IMR-90 (cell line): ENCODE data around the gene CAPN8.

Experiments
- BHLHE40 ChIP-seq: fragments of 150-350 bp; IDR thresholded peaks from 2 replicates; pipeline ENCODE4 v1.6.1; 2016; ENCODE audit warnings: mild to moderate bottlenecking, low read depth, low read length
- CHD1 ChIP-seq: IDR thresholded peaks from 2 replicates; pipeline ENCODE4 v1.6.1; 2012; ENCODE audit warnings: low read depth, low read length, improper control_type of control experiment
- FOS ChIP-seq: fragments of 150-350 bp; IDR thresholded peaks from 2 replicates; pipeline ENCODE4 v1.6.1; 2016; ENCODE audit warnings: low read depth, low read length
- MAZ ChIP-seq: IDR thresholded peaks from 2 replicates; pipeline ENCODE4 v1.6.1; 2012; ENCODE audit warnings: low read depth, mild to moderate bottlenecking, low read length, improper control_type of control experiment, moderate library complexity, borderline replicate concordance
- MXI1 ChIP-seq: IDR thresholded peaks from 2 replicates; pipeline ENCODE4 v1.6.1; 2012; ENCODE audit warnings: low read depth, mild to moderate bottlenecking, low read length, moderate library complexity, borderline replicate concordance
- NFE2L2 ChIP-seq: fragments of 150-350 bp; IDR thresholded peaks from 2 replicates; pipeline ENCODE4 v1.6.1; 2016; ENCODE audit warnings: low read depth, mild to moderate bottlenecking, low read length
- POLR2A ChIP-seq: IDR thresholded peaks from 2 replicates; pipeline ENCODE4 v1.6.1; 2012; ENCODE audit warnings: mild to moderate bottlenecking, low read depth, low read length
- RFX5 ChIP-seq: IDR thresholded peaks from 2 replicates; pipeline ENCODE4 v1.8.0; 2012; ENCODE audit warnings: low read depth, mild to moderate bottlenecking, low read length, moderate library complexity
- TF ChIP-seq, protein P1 (sequence below): conservative IDR thresholded peaks from 2 replicates; pipeline ENCODE4 v1.5.1; 2012; ENCODE audit warnings: mild to moderate bottlenecking, low read depth, low read length, improper control_type of control experiment

GRCh38 chr1:223682502-223682901 lies 17.0 kb upstream of the CAPN8 start:
- no peak for TF ChIP-seq POLR2A
- TF ChIP-seq, protein P1, sequence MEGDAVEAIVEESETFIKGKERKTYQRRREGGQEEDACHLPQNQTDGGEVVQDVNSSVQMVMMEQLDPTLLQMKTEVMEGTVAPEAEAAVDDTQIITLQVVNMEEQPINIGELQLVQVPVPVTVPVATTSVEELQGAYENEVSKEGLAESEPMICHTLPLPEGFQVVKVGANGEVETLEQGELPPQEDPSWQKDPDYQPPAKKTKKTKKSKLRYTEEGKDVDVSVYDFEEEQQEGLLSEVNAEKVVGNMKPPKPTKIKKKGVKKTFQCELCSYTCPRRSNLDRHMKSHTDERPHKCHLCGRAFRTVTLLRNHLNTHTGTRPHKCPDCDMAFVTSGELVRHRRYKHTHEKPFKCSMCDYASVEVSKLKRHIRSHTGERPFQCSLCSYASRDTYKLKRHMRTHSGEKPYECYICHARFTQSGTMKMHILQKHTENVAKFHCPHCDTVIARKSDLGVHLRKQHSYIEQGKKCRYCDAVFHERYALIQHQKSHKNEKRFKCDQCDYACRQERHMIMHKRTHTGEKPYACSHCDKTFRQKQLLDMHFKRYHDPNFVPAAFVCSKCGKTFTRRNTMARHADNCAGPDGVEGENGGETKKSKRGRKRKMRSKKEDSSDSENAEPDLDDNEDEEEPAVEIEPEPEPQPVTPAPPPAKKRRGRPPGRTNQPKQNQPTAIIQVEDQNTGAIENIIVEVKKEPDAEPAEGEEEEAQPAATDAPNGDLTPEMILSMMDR, result no peak
- TF ChIP-seq NFE2L2, result no peak
- no peak for TF ChIP-seq CHD1
- TF ChIP-seq BHLHE40, result no peak
- no peak for TF ChIP-seq RFX5
- TF ChIP-seq MAZ, result no peak
- TF ChIP-seq MXI1, result no peak
- no peak for TF ChIP-seq FOS
